Upper lobe of left lung (tissue), 4 donors: ENCODE measurements around the gene ESYT2.

ENCODE experiments used
- EP300 ChIP-seq, 4 donors: sonication (generic); formaldehyde crosslinking; IDR thresholded peaks; one replicate each; pipeline ENCODE4 v1.5.1; 2017; ENCODE audit warnings: antibody characterized with exemption in 4 of 4, control low read depth in 2 of 4
- TF ChIP-seq, protein P1 (sequence below), 6 experiments: fragments of 450-650 bp in 4 of 6; fragments of 200-600 bp in 2 of 6; sonication (generic) in 2 of 6; IDR thresholded peaks; one replicate each; pipeline ENCODE4 v1.5.1; 2016 to 2019; ENCODE audit warnings: antibody characterized with exemption in 6 of 6

GRCh38 chr7:158809596-158809995 is 19.7 kb downstream of the ESYT2 start:
- TF ChIP-seq EP300 (IDR thresholded peaks at IDR 0.05), result no peak
- TF ChIP-seq, protein P1, sequence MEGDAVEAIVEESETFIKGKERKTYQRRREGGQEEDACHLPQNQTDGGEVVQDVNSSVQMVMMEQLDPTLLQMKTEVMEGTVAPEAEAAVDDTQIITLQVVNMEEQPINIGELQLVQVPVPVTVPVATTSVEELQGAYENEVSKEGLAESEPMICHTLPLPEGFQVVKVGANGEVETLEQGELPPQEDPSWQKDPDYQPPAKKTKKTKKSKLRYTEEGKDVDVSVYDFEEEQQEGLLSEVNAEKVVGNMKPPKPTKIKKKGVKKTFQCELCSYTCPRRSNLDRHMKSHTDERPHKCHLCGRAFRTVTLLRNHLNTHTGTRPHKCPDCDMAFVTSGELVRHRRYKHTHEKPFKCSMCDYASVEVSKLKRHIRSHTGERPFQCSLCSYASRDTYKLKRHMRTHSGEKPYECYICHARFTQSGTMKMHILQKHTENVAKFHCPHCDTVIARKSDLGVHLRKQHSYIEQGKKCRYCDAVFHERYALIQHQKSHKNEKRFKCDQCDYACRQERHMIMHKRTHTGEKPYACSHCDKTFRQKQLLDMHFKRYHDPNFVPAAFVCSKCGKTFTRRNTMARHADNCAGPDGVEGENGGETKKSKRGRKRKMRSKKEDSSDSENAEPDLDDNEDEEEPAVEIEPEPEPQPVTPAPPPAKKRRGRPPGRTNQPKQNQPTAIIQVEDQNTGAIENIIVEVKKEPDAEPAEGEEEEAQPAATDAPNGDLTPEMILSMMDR (IDR thresholded peaks at IDR 0.05), result no peak
